Endodermal cell (in vitro differentiated cells): Measurements from ENCODE around the gene INO80C. TPM values are rescaled to one million over a fixed set of nuclear protein-coding genes. Genes with fewer than 3 reads are reported as not detected.
A peak's percentile ranks its signal among the peaks of the same experiment; 100 is the strongest.

ENCODE experiments used
- DNase-seq: peaks from one replicate; pipeline ENCODE4 v3.0.0-alpha.2; 2017
- H3K27ac ChIP-seq: 2 replicates; pipeline ENCODE4 v1.5.1; 2013; ENCODE audit warnings: mild to moderate bottlenecking, low read depth, low read length, moderate library complexity
- H3K27me3 ChIP-seq: 2 replicates; pipeline ENCODE4 v1.6.1; 2013; ENCODE audit warnings: mild to moderate bottlenecking, low read length, moderate library complexity; ENCODE audit not compliant: insufficient read depth, control insufficient read depth, poor library complexity, severe bottlenecking
- H3K36me3 ChIP-seq: 2 replicates; pipeline ENCODE4 v1.7.0; 2013; ENCODE audit warnings: mild to moderate bottlenecking, low read length, moderate library complexity; ENCODE audit not compliant: control insufficient read depth, insufficient read depth
- H3K4me1 ChIP-seq: one replicate; pipeline ENCODE4 v1.7.0; 2013; ENCODE audit warnings: low read length; ENCODE audit not compliant: control insufficient read depth, insufficient read depth
- H3K4me3 ChIP-seq: 2 replicates; pipeline ENCODE4 v1.5.1; 2013; ENCODE audit warnings: mild to moderate bottlenecking, low read length, moderate library complexity
- H3K9ac ChIP-seq: 2 replicates; pipeline ENCODE4 v1.6.1; 2013; ENCODE audit warnings: mild to moderate bottlenecking, low read length, moderate library complexity; ENCODE audit not compliant: poor library complexity, severe bottlenecking; ENCODE audit errors: extremely low read depth
- H3K9me3 ChIP-seq: 2 replicates; pipeline ENCODE4 v1.6.1; 2013; ENCODE audit warnings: mild to moderate bottlenecking, low read length, moderate library complexity; ENCODE audit not compliant: control insufficient read depth
- H3K27ac Mint-ChIP-seq: 2 replicates; pipeline ENCODE4 v1.8.0; 2020; ENCODE audit warnings: mixed read lengths
- H3K27me3 Mint-ChIP-seq: 2 replicates; pipeline ENCODE4 v1.8.0; 2021; ENCODE audit warnings: mild to moderate bottlenecking, mixed read lengths; ENCODE audit not compliant: insufficient read depth
- H3K36me3 Mint-ChIP-seq: 2 replicates; pipeline ENCODE4 v1.8.0; 2020; ENCODE audit warnings: low read depth, mixed read lengths
- H3K4me1 Mint-ChIP-seq: 2 replicates; pipeline ENCODE4 v1.8.0; 2020; ENCODE audit warnings: mixed read lengths
- H3K4me3 Mint-ChIP-seq: 2 replicates; pipeline ENCODE4 v1.8.0; 2020; ENCODE audit warnings: mild to moderate bottlenecking, moderate library complexity, mixed read lengths
- H3K9me3 Mint-ChIP-seq: 2 replicates; pipeline ENCODE4 v1.8.0; 2020; ENCODE audit warnings: mild to moderate bottlenecking, mixed read lengths
- CTCF ChIP-seq: fragments of 200-600 bp; sonication (generic); conservative IDR thresholded peaks from 2 replicates; pipeline ENCODE4 v1.5.0; 2021; ENCODE audit warnings: antibody characterized with exemption, mild to moderate bottlenecking
- WGBS, 2 experiments: methylation state at CpG; one replicate each; pipeline versions ENCODE4 v1.1.5 to v1.1.7; 2013; ENCODE audit warnings: missing lambda C conversion rate in 2 of 2, mixed read lengths in 1 of 2; ENCODE audit not compliant: insufficient coverage in 1 of 2, insufficient read length in 1 of 2; 5-methylcytosine and 5-hydroxymethylcytosine counted together
- total RNA-seq, 2 donors: library from RNA; stranded (reverse); fragmentation: NEBNext Ultra II Directional in 1 of 2; extraction: Animal tissue kit (Norgen Biotek cat#: 25700) in 1 of 2; gene quantifications; 2 replicates in 1 of 2; 3 replicates in 1 of 2; pipeline ENCODE4 v1.2.1, GENCODE V29; 2021

The INO80C gene
- total RNA-seq, 2 donors from 2014 or later: 31.1 to 31.9 TPM

GRCh38 chr18:35463050-35463449, 34.7 kb downstream of the INO80C start:
- no peak for TF ChIP-seq CTCF
- Mint-ChIP-seq H3K4me3 (no peak overlapping the region), H3K36me3 (peaks cover 3% of the 10 kb centered on the region), H3K9me3 (no peaks in the 10 kb centered on the region), H3K4me1 (peaks cover 21% of the 10 kb centered on the region), H3K27me3 (no peaks in the 10 kb centered on the region), H3K27ac (no peak overlapping the region)
- peaks cover 11% of the 10 kb centered on the region for H3K4me1 ChIP-seq
- H3K9me3 ChIP-seq: no peaks in the 10 kb centered on the region
- no peak overlapping the region for H3K9ac ChIP-seq
- no peaks in the 10 kb centered on the region for H3K27me3 ChIP-seq
- 87 to 94% methylated on average over 2 to 5 of the region's 5 CpGs for WGBS, 2 experiments
- no peak overlapping the region for H3K4me3 ChIP-seq
- no peak overlapping the region for H3K27ac ChIP-seq
- DNase-seq: no peak
- no peaks in the 10 kb centered on the region for H3K36me3 ChIP-seq

- Mint-ChIP-seq H3K4me3 (no peak overlapping the region), H3K9me3 (no peaks in the 10 kb centered on the region), H3K4me1 (peaks cover 17% of the 10 kb centered on the region), H3K27me3 (no peaks in the 10 kb centered on the region), H3K36me3 (no peaks in the 10 kb centered on the region), H3K27ac (peak overlapping the region; percentile 1)
- peaks cover 9% of the 10 kb centered on the region for H3K4me1 ChIP-seq
- TF ChIP-seq CTCF: no peak
- H3K27me3 ChIP-seq: no peaks in the 10 kb centered on the region
- no peak for DNase-seq
- no peak overlapping the region for H3K27ac ChIP-seq
- no peak overlapping the region for H3K9ac ChIP-seq
- no peaks in the 10 kb centered on the region for H3K36me3 ChIP-seq
- 91 to 100% methylated on average over 1 of the region's 1 CpG for WGBS, 2 experiments
- no peak overlapping the region for H3K4me3 ChIP-seq
- no peaks in the 10 kb centered on the region for H3K9me3 ChIP-seq
Measured at GRCh38 chr18:35460736-35461161, 37.0 kb downstream of the INO80C start.

GRCh38 chr18:35459997-35460396, 37.8 kb downstream of the INO80C start:
- no peak for TF ChIP-seq CTCF
- H3K4me1 ChIP-seq: peaks cover 9% of the 10 kb centered on the region
- H3K4me3 ChIP-seq: no peak overlapping the region
- Mint-ChIP-seq H3K9me3 (no peaks in the 10 kb centered on the region), H3K4me3 (no peak overlapping the region), H3K36me3 (no peaks in the 10 kb centered on the region), H3K4me1 (peaks cover 17% of the 10 kb centered on the region), H3K27ac (peak overlapping the region; percentile 52), H3K27me3 (no peaks in the 10 kb centered on the region)
- no peak overlapping the region for H3K27ac ChIP-seq
- no peak for DNase-seq
- no peaks in the 10 kb centered on the region for H3K36me3 ChIP-seq
- H3K9ac ChIP-seq: no peak overlapping the region
- WGBS, 2 experiments: 93 to 100% methylated on average over 1 to 2 of the region's 2 CpGs
- no peaks in the 10 kb centered on the region for H3K9me3 ChIP-seq
- H3K27me3 ChIP-seq: no peaks in the 10 kb centered on the region
